Upper lobe of left lung (tissue), 6 donors: ENCODE data around the gene LGMN. TPM values are rescaled to one million over a fixed set of nuclear protein-coding genes. Genes with fewer than 3 reads are reported as not detected.

Source experiments
- ATAC-seq, 2 donors: fragments of 200-7000 bp; cut with Tn5 transposase; one replicate each; pipeline ENCODE4 v1.9.1; 2022; ENCODE audit warnings: mild to moderate bottlenecking in 2 of 2, moderate library complexity in 2 of 2; ENCODE audit not compliant: low FRiP score in 2 of 2
- DNase-seq, 2 donors: peaks; one replicate each; pipeline ENCODE4 v3.0.0-alpha.2; 2019 to 2020
- H3K27ac ChIP-seq, 4 donors: fragments of 200-600 bp; sonication (generic); one replicate each; pipeline ENCODE4 v1.5.1; 2016 to 2019
- H3K27me3 ChIP-seq, 4 donors: fragments of 200-600 bp; sonication (generic); one replicate each; pipeline ENCODE4 v1.5.1; 2017 to 2019
- H3K36me3 ChIP-seq, 4 donors: fragments of 200-600 bp; sonication (generic); one replicate each; pipeline ENCODE4 v1.5.1; 2016 to 2019
- H3K4me1 ChIP-seq, 4 donors: fragments of 200-600 bp; sonication (generic); one replicate each; pipeline ENCODE4 v1.5.1; 2018 to 2019
- H3K4me3 ChIP-seq, 4 donors: fragments of 200-600 bp; sonication (generic); one replicate each; pipeline ENCODE4 v1.5.1; 2017 to 2019; ENCODE audit warnings: mild to moderate bottlenecking in 2 of 4, moderate library complexity in 1 of 4
- H3K9me3 ChIP-seq, 4 donors: fragments of 200-600 bp; sonication (generic); one replicate each; pipeline ENCODE4 v1.5.1; 2018 to 2019
- CTCF ChIP-seq, 6 experiments: fragments of 450-650 bp in 4 of 6; fragments of 200-600 bp in 2 of 6; sonication (generic) in 2 of 6; IDR thresholded peaks; one replicate each; pipeline ENCODE4 v1.5.1; 2016 to 2019; ENCODE audit warnings: antibody characterized with exemption in 6 of 6
- EP300 ChIP-seq, 4 donors: sonication (generic); formaldehyde crosslinking; IDR thresholded peaks; one replicate each; pipeline ENCODE4 v1.5.1; 2017; ENCODE audit warnings: antibody characterized with exemption in 4 of 4, control low read depth in 2 of 4
- POLR2A ChIP-seq, 4 donors: fragments of 450-650 bp; IDR thresholded peaks; one replicate each; pipeline ENCODE4 v1.5.1; 2016 to 2017; ENCODE audit warnings: antibody characterized with exemption in 4 of 4, mild to moderate bottlenecking in 2 of 4
- POLR2AphosphoS5 ChIP-seq, 2 donors: sonication (generic); formaldehyde crosslinking; IDR thresholded peaks; one replicate each; pipeline ENCODE4 v1.5.1; 2017; ENCODE audit warnings: antibody characterized with exemption in 2 of 2
- WGBS, 2 donors: methylation state at CpG; one replicate each; pipeline ENCODE4 v1.1.5; 2017 to 2018; 5-methylcytosine and 5-hydroxymethylcytosine counted together
- total RNA-seq, 6 donors: library from RNA; depleted of rRNA in 4 of 6; stranded (reverse); fragments of >200 nt in 4 of 6; gene quantifications; one replicate each; pipeline versions ENCODE4 v1.1.0 to v1.2.1, GENCODE V29; 2016 to 2021
- donor health status: DM: no; HTN: no; CAD: no; lungs with moderate emphysema.
- donor health status: DM: no; HTN: yes; CAD: no; lungs with severe emphysema.

Gene LGMN
- total RNA-seq, 6 donors from 2014 or later: 53.4 to 222 (median 123) TPM

GRCh38 chr14:92677087-92677668 is 71.2 kb downstream of the LGMN start:
- Histone ChIP-seq H3K36me3 (peaks cover 4 to 66% (median 33%) of the 10 kb centered on the region in 4 donors), H3K9me3 (no peaks in the 10 kb centered on the region), H3K4me1 (peaks cover 9 to 24% (median 20%) of the 10 kb centered on the region in 4 donors), H3K4me3 (no peak overlapping the region), H3K27me3 (no peaks in the 10 kb centered on the region), H3K27ac (peak overlapping the region in 2 of 4 donors; percentile 23 to 62)
- DNase-seq (peak in 1 of 2 donors; percentile 25), ATAC-seq (peak in 1 of 2 donors; percentile 71)
- 67 to 73% methylated on average over 4 of the region's 4 CpGs for WGBS, 2 donors
- TF ChIP-seq CTCF (IDR thresholded peaks at IDR 0.05) (no peak), POLR2AphosphoS5 (IDR thresholded peaks at IDR 0.05) (no peak), POLR2A (IDR thresholded peaks at IDR 0.05) (no peak), EP300 (IDR thresholded peaks at IDR 0.05) (no peak)

DNA sequence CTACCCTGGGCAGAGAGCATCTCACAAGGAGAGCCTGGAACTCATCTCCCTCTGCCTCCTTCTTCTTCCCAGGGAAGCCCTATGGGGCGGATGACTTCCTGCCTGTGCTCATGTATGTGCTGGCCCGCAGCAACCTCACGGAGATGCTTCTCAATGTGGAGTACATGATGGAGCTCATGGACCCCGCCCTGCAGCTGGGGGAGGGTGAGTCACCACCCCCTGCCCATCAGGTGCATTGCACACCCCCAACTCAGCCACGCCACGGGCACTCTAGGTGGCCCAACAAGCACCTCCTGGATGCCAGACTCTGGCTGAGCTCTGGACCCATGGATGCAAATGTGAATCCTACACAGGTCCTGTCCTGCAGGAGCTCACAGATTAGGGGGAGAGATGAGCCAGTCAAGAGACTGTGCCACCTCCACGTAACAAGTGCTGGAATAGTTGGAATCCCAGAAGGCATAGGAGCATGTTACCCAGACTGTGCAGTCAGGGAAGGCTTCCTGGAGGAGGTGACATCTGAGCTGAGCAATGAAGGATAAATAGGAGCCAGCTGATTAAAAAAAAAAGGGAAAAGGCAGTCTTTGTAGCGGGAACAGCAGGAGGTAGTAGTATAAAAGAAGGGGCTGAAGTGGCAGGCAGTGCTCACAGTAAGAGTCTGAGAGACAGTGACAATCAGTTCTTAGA is 71.9 kb downstream of the LGMN start:
- H3K36me3 ChIP-seq: peaks cover 4 to 61% (median 29%) of the 10 kb centered on the region in 4 donors
- TF ChIP-seq CTCF (IDR thresholded peaks at IDR 0.05) (no peak), POLR2AphosphoS5 (IDR thresholded peaks at IDR 0.05) (no peak), POLR2A (IDR thresholded peaks at IDR 0.05) (no peak), EP300 (IDR thresholded peaks at IDR 0.05) (no peak)

DNA sequence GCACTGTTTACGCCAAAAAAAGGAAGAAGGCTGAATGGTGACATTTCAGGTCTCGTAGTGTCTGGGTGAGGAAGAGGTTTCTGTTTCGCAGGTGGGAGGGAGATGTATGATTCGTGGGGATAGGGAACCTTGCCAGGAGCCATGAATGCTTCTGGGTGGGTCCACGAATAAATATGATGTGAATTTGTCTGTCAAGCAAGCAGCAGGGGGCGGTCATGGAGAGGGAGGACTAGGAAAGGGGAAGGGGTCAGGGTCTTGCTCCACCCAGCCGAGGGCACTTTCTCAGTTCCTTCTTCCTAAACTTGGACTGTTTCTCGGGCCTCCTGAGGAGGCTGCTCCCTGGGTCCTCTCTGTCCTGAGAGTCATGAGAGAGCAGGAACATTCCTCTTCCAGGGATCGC is 72.5 kb downstream of the LGMN start:
- 50 to 59% methylated on average over 8 to 9 of the region's 9 CpGs for WGBS, 2 donors
- Histone ChIP-seq H3K4me1 (peaks cover 5 to 19% (median 14%) of the 10 kb centered on the region in 4 donors), H3K27ac (peak overlapping the region; percentile 26 to 63 (median 60)), H3K9me3 (no peaks in the 10 kb centered on the region), H3K27me3 (no peaks in the 10 kb centered on the region), H3K4me3 (no peak overlapping the region), H3K36me3 (peaks cover 4 to 57% (median 29%) of the 10 kb centered on the region in 4 donors)
- ATAC-seq (peak; percentile 21 to 66), DNase-seq (peak in 1 of 2 donors; percentile 51)
- no peak for TF ChIP-seq POLR2AphosphoS5 (IDR thresholded peaks at IDR 0.05)
- no peak for TF ChIP-seq CTCF (IDR thresholded peaks at IDR 0.05)
- TF ChIP-seq POLR2A (IDR thresholded peaks at IDR 0.05): no peak
- TF ChIP-seq EP300 (IDR thresholded peaks at IDR 0.05): no peak

More for the DNA sequence above, 71.9 kb downstream of the LGMN start:
- Histone ChIP-seq H3K9me3 (no peaks in the 10 kb centered on the region), H3K27ac (peak overlapping the region in 3 of 4 donors; percentile 57 to 63 (median 62)), H3K4me1 (peaks cover 9 to 24% (median 19%) of the 10 kb centered on the region in 4 donors), H3K27me3 (no peaks in the 10 kb centered on the region), H3K4me3 (no peak overlapping the region)
- ATAC-seq (peak in 1 of 2 donors; percentile 2), DNase-seq (peak in 1 of 2 donors; percentile 21)
- WGBS, 2 donors: 84% methylated on average over 5 to 8 of the region's 8 CpGs

DNA sequence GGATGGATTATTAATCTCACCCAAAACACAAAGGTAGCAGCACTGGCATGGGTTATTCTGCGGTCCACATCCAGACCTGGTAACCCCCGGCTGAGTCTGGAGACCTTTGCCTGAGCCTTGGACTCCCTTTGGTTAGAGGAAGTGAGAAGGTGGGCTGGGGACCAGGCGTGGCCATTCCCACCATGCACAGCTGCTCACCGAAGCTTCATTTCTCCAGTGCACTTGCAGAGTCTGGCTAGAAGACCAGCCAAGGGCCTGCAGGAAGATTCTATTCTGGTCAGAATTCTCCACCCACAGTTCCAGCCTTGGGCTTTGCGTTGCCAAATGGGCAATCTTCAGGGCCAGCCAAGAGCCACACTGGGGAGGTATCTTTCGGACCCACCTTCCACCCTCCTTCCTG is 73.0 kb downstream of the LGMN start:
- no peaks in the 10 kb centered on the region for H3K9me3 ChIP-seq
- H3K4me3 ChIP-seq: no peak overlapping the region
- peak overlapping the region; percentile 26 to 63 (median 60) for H3K27ac ChIP-seq
- DNase-seq: no peak
- H3K36me3 ChIP-seq: peaks cover 4 to 51% (median 28%) of the 10 kb centered on the region in 4 donors
- no peak for ATAC-seq
- H3K27me3 ChIP-seq: no peaks in the 10 kb centered on the region
- peaks cover 0 to 16% (median 13%) of the 10 kb centered on the region in 4 donors for H3K4me1 ChIP-seq
- WGBS, 2 donors: 84 to 93% methylated on average over 4 to 6 of the region's 6 CpGs
- TF ChIP-seq POLR2AphosphoS5 (IDR thresholded peaks at IDR 0.05): no peak
- no peak for TF ChIP-seq EP300 (IDR thresholded peaks at IDR 0.05)
- no peak for TF ChIP-seq CTCF (IDR thresholded peaks at IDR 0.05)
- no peak for TF ChIP-seq POLR2A (IDR thresholded peaks at IDR 0.05)
